Measurements from ENCODE around the gene ZNF385C. TPM values are rescaled to one million over a fixed set of nuclear protein-coding genes. Genes with fewer than 3 reads are reported as not detected.
A peak's percentile ranks its signal among the peaks of the same experiment; 100 is the strongest.

Gene ZNF385C
- total and polyA plus RNA-seq, 2 of the 13 experiments (the other 11 are each of a cell fraction or from before 2014, with no cell fraction given): 2.3 to 6.1 TPM

- TF ChIP-seq HNF4G (IDR thresholded peaks at IDR 0.05; ENCODE audit: borderline replicate concordance, low read depth, low read length) (no peak), HNF4G (CRISPR knock-in tag; IDR thresholded peaks at IDR 0.05; ENCODE audit: borderline replicate concordance, low read depth) (peak; percentile 60; the same call in 1 of the 2 replicates), ZMYM2 (CRISPR knock-in tag; IDR thresholded peaks at IDR 0.05) (no peak), UBTF (CRISPR knock-in tag; IDR thresholded peaks at IDR 0.05) (peak; percentile 56; the same call in 1 of the 2 replicates), ZNF605 (CRISPR knock-in tag; IDR thresholded peaks at IDR 0.05) (no peak), SNAI1 (CRISPR knock-in tag; IDR thresholded peaks at IDR 0.05; ENCODE audit: borderline replicate concordance) (no peak), KIAA2018 (CRISPR knock-in tag; IDR thresholded peaks at IDR 0.05; ENCODE audit: borderline replicate concordance) (no peak), THAP11 (CRISPR knock-in tag; IDR thresholded peaks at IDR 0.05) (peak; percentile 51; the same call in 1 of the 2 replicates), ZNF460 (CRISPR knock-in tag; IDR thresholded peaks at IDR 0.05; ENCODE audit: borderline replicate concordance) (no peak), SAFB2 (CRISPR knock-in tag; IDR thresholded peaks at IDR 0.05; ENCODE audit: borderline replicate concordance, low read depth) (0 out of 2 replicates have a peak, but pooled peaks have one; percentile 82), ISL2 (CRISPR knock-in tag; IDR thresholded peaks at IDR 0.05) (peak; percentile 32; the same call in 1 of the 2 replicates), ZKSCAN1 (IDR thresholded peaks at IDR 0.05; ENCODE audit: low read length) (peak; percentile 44; the same call in 1 of the 2 replicates)
- TF ChIP-seq, protein P1, sequence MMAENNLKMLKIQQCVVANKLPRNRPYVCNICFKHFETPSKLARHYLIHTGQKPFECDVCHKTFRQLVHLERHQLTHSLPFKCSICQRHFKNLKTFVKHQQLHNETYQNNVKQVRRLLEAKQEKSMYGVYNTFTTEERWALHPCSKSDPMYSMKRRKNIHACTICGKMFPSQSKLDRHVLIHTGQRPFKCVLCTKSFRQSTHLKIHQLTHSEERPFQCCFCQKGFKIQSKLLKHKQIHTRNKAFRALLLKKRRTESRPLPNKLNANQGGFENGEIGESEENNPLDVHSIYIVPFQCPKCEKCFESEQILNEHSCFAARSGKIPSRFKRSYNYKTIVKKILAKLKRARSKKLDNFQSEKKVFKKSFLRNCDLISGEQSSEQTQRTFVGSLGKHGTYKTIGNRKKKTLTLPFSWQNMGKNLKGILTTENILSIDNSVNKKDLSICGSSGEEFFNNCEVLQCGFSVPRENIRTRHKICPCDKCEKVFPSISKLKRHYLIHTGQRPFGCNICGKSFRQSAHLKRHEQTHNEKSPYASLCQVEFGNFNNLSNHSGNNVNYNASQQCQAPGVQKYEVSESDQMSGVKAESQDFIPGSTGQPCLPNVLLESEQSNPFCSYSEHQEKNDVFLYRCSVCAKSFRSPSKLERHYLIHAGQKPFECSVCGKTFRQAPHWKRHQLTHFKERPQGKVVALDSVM (CRISPR knock-in tag; IDR thresholded peaks at IDR 0.05): peak; percentile 59; the same call in 1 of the 2 replicates
- TF ChIP-seq, protein P2, sequence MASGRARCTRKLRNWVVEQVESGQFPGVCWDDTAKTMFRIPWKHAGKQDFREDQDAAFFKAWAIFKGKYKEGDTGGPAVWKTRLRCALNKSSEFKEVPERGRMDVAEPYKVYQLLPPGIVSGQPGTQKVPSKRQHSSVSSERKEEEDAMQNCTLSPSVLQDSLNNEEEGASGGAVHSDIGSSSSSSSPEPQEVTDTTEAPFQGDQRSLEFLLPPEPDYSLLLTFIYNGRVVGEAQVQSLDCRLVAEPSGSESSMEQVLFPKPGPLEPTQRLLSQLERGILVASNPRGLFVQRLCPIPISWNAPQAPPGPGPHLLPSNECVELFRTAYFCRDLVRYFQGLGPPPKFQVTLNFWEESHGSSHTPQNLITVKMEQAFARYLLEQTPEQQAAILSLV (CRISPR knock-in tag; IDR thresholded peaks at IDR 0.05; ENCODE audit: borderline replicate concordance): 0 out of 2 replicates have a peak, but pooled peaks have one; percentile 76
These were observed 30.7 kb downstream of the ZNF385C start (continued) for GRCh38 chr17:42067371-42068091.
